ENCODE data around the gene ORM2.
"Not testable (repeated sequence)": the region's sequence is repeated elsewhere in the genome, so short reads cannot be mapped to it uniquely, and the experiment has no call there.

The ORM2 gene
- total RNA-seq = 0 reads per million in 4 experiments

GRCh38 chr9:114329625-114330022, at the start of gene ORM2:
TSS of gene ORM2 (plus strand) at chr9:114329869. CDS start at chr9:114329905, 36 bp downstream.
- not testable (repeated sequence) for DNase-seq

- DNase-seq = no peak
Measured at GRCh38 chr9:114280636-114281472, 48.8 kb upstream of the ORM2 start.

DNA sequence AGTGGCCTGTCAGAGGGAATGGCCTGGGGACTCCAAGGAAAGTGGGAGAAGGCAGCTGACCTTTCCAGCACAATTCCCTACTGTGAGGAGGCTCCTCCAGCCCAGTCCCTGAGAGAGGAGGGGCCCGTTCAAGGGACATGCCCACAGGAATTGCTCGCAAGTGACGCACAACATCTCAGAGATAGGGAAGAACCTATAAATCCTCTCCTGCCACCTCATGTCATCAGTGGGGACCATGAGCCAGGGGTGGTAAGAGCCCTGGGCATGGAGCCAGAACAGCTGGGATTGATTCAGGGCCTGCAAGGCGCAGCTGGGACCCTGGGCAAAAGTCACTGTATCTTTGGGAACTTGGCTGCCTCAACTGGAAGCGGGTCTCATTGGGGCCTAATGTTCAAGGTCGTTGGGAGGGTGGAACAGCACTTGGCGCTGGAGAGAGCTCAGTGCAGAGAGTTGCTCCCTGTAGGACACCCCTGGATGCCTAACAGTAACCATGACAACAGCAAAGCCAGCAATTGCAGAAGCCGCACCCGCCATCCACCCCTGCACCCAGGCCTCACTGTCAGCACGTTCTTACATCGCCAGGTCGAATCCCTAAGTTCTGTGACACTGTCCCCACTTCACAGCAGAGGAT, 48.1 kb upstream of the ORM2 start:
- DNase-seq = no peak

GRCh38 chr9:114282104-114282485, 47.6 kb upstream of the ORM2 start:
- no peak for DNase-seq

DNA sequence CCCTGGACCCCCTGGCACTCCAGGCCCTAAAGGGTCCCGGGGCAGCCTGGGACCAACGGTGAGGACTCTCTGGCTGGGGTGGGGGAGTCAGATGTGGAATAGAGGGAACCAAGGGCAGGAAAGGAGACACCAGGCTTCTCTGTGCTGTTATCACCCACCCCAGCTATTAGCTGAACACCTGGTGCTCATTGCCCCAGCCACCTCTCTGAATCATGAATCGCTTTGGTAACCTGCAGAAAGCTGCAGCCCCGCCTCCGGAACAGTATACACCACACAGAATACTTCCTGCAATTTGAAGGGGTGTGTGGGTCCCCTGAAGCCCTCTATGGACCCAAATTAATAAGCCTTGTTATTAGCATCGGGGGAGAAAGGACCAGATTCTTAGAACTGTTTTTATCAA, 47.2 kb upstream of the ORM2 start:
- no peak for DNase-seq

DNA sequence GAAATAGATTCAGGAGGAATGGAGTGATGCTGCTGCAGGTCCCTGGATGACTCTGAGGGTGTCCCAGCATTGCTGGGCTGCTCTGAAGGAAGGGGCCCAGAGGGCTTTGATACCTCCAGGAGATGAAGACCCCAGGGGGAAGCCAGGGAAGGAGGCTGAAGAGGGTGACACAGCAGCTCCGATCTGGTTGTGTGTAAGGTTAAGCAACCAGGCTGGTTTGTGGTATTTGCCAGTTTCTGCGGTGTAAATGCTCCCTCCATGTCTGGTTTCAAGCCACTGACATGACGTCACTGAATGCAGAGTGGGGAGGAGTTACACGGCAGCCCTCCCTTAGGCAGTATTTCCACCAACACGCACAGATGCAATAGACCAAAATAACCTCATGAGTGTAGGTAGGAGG, 46.7 kb upstream of the ORM2 start:
- no peak for DNase-seq

DNA sequence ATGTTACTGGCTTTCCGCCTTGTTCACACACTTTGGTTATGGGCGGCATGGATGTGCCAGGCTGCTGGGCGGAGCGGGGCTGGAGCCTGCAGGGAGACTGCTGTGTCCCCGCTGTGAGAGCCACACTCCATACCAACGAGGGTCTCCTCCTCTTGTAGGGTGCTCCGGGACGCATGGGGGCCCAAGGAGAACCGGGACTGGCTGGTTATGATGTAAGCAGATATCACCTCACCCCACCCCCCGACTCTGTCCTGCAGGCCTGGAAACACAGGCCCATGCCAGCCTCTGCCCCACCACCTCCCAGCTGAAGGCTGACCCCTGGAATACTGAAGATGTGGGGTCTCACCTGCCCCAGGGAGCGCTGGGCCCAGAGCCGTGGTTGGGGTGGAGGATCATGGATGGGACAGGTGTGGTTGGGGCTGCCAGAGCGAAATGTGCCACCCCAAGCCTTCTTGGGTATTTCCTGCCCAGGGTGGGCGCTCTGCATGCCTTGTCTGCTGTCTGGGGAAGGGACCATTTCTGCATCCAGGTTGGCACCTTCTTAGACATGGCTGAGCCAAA, 46.0 kb upstream of the ORM2 start:
- no peak for DNase-seq

- no peak for DNase-seq
Measured at GRCh38 chr9:114284316-114285060, 45.2 kb upstream of the ORM2 start.

DNA sequence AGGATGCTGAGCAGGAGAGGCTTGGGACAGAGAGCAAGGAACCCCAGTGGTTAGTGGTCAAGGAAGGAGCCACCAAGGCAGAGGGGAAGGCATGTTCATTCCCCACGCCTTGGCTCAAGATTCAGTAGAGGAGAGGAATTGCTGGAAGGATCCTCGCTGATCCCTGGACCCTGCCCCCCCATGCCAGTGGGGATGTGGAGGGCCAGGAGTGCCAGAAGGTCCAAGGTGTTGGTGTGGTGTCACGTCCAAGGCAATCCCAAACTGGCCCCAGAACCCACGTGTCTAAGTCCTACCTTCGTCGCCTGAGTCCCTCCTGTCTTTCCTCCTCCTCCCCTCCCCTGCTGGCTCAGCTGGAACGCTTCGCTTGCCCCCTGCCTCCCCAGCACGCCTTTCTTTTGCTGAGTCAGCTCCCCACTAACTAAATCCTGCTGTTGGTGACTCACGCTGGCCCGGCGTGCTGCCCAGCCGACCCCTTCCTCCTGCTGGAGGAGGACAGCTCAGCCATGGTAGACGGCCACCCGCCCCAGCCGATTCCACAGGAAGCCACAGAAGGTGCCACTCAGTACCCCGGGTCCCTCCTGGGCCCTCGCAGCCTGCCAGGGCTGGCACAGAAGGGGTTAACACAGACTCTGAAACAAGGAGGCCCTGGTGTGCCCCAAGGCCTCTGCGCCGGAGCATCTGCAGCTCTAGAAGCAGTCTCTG, 44.4 kb upstream of the ORM2 start:
- DNase-seq = no peak

- no peak for DNase-seq
Measured at GRCh38 chr9:114286146-114286679, 43.5 kb upstream of the ORM2 start.

DNA sequence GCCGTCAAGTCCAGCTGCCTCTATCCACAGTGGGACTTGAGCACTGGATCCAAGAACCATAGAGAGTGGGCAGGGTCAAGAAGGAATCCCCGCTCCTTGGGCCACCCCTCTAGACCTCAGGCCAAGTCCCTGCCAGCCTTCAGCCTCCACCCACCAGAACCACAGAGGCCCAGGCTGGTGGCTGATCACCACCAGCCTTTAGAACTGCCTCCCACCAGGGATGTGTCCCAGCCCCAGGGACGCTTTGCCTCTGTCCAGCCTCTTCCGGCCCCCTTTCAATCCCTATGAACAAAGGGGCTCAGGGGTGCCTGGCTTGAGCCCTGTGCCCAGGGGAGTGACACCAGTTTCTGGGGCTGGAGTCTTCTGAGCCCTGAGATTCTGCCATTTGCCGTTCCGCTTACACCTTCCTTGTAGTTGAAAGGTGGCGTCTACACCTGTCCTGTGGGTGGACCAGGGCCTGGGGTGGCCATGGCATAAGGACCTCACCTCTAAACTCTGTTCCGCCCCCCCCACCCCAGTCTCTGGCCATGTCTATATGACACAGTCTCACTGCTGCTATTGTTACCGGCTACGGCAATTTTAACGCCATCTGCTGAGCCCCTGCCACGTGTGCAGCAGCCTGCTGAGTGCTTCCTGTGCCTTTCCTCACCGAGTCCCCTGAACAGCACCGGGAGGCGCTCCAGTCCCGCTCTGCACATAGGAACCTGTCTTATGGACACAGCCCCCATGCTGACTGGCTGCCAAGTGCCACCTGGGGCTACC, 42.5 kb upstream of the ORM2 start:
- DNase-seq = no peak

GRCh38 chr9:114287763-114288192, 41.9 kb upstream of the ORM2 start:
- no peak for DNase-seq

DNA sequence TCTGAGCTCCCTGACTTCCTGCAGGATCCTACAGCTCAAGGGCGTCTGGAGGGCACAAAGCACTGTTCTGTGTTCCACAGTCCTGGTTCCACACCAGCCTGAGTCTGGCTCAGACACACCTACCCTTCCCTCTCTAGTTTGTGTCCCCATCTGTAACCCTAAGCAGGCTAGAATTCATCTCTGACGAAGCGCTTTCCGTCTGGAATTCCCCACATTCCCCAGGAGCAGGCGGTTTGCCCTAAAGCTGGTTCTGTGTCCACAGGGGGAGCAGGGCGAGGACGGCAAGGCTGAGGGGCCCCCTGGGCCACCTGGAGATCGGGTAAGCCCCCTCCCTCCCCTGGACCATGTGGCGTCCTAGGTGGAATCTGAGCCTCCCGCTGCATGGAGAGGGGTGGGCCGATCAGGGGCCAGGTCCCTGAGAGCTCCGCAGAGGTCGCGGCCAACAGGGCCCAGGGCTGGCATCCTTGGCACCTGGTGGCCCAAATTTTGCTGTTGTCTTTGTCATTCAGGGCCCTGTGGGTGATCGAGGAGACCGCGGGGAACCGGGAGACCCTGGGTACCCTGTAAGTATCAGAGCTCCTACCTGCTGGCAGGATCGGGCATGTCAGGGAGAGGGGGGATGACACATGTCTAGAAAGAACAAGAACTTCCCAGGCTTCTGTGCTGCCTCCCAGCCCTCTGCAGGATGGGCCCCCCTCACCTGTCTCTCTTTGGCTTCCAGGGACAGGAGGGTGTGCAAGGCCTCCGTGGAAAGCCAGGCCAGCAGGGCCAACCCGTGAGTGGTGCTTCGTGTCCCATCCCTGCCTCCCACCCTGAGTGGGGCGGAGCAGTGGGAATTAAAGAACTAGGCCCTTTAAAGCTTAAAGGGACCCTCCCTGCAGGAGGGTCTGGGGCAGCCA, 41.2 kb upstream of the ORM2 start:
- DNase-seq = no peak

DNA sequence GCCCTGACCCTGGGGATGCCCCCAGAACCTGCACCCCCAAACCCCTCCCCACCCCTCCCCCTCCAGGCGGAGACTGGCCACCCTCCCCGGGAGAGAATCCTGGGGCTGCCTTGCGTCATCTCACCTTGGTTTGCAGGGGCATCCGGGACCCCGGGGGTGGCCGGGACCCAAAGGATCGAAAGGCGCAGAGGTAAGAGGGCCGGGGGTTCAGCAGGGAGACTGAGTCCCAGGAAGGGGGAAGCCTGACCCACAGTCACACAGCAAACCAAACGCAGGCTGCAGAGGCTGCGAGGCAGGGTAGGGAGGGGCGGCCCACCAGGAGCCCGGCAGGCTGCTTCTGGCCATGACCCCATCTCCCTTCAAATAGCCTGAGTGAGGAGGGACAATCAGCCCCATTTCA, 40.6 kb upstream of the ORM2 start:
- DNase-seq = no peak

GRCh38 chr9:114289571-114290481, 39.8 kb upstream of the ORM2 start:
- no peak for DNase-seq

DNA sequence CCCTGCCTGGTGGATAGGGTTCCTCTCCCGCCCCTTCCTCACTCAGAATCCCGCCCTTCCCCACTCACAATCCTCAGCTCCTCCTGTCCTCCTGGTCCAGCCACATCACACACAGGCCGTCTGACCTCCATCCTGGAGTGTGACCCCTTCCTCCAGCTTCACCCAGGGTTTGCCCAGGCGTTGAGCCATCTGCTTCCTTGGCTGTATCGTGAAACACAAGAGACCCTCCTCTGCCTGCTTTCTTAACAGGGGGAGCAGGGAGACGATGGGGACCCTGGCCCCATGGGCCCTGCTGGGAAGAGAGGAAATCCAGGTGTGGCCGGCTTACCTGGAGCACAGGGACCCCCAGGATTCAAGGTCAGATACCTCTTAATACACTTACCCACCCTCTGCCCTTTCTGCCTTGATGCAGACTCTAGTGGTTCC, 39.1 kb upstream of the ORM2 start:
- no peak for DNase-seq

DNA sequence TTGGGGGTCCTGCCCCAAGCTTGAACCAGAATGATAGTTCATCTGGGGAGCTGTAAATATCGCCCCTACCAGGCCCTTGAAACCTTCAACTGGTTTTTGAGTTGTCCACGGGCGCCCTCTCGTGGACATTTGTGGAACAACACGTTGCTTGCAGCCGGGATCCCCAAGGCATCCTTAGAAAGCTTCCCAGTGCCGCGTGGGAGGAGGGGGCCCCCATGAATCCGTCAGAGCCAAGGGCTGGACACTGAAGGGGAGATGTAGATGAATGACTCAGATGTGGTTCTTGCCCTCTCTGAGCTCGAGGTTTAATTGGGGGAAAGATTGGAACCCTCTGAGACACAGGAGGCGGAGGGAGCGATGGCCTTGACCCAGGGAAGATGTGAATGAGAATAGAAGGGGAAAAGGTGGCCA, 38.6 kb upstream of the ORM2 start:
- DNase-seq = peak; percentile 64

DNA sequence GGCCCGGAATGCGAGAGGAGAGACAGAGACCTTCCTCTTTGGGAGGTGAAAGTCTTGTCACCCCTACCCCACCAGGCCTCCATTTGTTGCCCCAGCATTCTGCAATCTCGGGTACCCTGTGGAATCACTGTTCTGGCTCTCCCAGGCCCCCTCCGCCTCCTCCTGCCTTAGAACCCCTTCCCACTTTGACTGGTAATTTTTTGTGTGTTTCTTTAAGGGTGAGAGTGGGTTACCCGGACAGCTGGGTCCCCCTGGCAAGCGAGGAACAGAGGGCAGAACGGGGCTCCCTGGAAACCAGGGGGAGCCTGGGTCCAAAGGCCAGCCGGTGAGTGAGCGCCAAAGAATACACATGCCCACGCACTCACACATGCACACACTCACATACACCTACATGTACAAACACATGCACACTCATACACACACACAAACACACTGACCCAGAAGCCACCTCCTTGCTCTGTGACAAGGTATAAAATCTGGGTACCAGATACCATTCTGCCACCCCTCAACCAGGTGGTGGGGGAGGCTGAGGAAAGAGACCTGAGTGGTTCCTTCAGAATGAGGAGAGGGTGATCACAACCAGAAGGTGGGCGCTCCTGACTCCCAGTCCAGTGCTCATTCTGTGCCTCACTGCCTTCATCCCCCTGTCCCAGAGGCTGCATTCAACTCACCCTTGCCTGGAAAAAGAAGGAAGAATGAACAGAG, 37.6 kb upstream of the ORM2 start:
- no peak for DNase-seq

GRCh38 chr9:114294664-114295063, 35.0 kb upstream of the ORM2 start:
- DNase-seq = no peak
